ENCODE data around the gene DNAH9.
A peak's percentile ranks its signal among the peaks of the same experiment; 100 is the strongest.
"Not testable (repeated sequence)": the region's sequence is repeated elsewhere in the genome, so short reads cannot be mapped to it uniquely, and the experiment has no call there.

Gene DNAH9

DNA sequence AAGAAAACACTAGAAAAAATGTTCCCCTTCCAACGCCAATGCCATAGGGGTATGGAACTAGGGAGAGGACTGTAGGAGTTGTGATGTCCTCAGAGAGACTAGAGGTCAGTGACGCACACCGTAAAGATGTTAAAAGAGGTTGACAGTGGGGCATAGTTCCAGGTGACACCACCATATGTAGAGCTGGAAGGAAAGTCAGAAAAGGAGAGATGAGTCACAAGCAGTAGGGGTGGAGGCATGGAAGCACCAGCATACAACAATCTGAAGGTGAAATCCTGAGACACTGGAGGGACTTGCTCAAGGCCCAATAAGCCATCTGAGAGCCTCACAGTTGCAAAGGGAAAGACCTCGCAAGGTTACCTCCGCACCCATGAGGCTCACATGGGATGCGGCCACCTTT, 323.0 kb downstream of the DNAH9 start:
- no peak for DNase-seq (ENCODE audit: low spot score)

GRCh38 chr17:11922638-11923037, 324.4 kb downstream of the DNAH9 start:
- no peak for DNase-seq (ENCODE audit: low spot score)

DNA sequence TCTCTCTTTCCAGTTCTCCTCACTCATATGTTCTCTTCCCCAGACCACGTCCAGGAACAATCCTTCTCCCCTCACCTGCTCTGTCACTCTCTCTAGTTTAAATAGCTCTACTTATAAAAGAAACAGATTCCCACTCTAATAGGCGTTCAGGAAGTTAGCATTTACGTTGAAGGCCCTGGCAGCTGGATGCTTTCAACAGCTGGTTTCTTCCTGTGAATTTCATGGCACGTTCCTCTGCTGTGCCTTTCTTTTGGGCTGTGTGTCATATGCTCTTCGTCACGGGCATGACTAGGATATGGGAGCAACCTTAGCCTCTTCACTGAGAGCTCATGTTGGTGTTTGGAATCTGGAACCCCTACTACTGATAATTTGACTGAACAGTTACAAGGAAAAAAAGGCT, 325.8 kb downstream of the DNAH9 start:
- DNase-seq (ENCODE audit: low spot score): no peak

DNA sequence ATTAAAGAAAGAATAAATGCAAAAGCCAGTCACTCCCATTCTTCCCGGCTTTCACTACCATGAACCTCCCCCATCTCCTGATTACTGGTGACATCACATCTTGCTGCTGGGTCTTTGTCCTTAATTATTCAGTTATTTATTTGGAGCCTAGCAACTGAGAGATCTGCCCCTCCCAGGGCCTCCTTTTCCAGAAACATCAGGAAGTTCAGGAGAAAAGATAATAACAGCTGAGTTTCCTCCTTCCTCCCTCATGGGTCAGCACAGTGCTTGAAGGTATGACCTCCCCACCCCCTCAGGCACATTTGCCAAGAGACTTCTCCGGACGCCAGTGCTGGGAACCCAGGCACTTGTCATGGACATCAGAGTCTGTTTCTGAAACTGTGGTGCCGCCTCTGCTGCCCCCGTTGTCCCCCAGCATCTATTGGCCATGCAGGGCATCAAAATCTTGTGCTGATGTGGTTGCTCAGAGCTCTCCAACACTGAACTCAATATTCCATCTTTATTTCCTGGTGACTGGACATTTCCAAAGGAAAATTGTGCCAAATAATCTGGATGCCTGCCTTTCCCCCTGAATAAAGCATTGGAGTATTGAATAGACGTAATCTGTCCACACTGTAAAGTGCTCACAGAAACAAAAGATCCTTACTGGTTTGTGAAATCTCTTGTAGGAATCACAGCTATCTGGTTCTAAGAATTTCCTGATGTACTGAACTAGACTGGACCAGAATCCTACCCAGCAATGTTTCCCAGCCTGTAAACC, 327.2 kb downstream of the DNAH9 start:
- DNase-seq (ENCODE audit: low spot score): no peak

DNA sequence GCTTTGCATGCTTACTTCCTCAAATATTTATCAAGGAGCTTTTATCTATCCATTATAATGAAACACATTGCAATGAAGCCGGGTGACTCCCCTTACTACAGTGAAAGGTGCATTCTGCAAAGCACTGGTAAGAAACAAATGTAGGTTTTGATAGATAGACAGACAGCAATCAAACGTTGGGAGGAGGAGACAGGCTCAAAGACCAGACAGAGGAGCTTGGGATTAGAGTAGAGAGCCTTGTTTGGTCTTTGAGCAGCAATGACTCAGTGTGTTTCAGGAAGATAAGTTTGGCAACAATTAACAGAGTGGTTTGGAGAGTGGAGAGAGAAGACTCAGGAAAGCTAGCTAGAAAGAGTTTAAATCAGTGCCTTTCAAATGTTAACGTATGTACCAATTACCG, 330.2 kb downstream of the DNAH9 start:
- no peak for DNase-seq (ENCODE audit: low spot score)

GRCh38 chr17:11932337-11932898, 334.1 kb downstream of the DNAH9 start:
- DNase-seq (ENCODE audit: low spot score): no peak

DNA sequence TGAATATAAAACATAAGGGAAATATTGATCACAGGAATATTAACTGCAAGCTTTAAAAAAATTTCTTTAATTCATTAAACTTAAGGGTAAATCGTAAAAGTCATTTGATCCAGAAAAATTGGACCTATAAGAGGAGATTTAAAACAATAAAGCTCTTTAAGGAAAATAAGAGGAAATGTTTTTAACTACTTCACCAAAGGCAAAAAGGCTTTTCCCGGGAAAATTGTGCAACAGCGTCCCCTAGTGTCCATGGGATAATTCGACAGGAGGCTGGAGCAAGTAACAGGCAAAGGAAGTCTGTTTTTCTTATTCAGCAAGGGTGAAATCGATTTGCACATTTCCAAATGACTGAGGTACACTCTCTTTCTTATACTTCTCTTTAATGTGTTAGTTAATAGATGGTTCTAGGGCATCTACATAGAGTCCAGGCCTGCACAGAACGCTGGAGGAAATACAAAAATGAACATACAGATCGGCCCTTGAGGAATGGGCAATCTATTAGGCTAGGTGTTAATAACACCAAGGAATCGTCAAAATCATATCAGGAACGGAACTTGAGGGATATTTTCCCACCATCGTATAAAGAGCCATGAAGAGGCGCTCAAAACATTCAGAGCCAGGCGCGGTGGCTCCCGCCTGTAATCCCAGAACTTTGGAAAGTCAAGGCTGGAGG, 337.6 kb downstream of the DNAH9 start:
- peak; percentile 35 for DNase-seq (ENCODE audit: low spot score)

DNA sequence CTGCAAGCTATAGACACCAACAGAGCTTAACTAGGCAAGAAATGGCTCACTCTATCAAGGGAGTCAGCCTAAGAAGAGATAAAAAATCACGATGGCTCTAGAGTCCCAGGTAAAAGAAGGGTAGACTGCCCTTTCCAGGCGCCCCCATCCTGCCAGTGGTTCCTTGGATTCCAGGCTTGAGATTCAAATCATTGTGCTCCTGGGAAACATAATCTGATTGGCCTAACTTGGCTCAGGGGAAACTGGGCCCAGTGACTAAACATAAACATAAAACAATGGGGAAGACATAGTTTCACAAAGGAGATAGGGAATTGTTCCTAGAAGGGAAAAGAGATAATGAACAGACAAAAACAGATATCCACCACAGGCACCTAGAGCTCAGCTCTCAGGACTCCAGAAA, 342.6 kb downstream of the DNAH9 start:
- DNase-seq (ENCODE audit: low spot score): no peak

DNA sequence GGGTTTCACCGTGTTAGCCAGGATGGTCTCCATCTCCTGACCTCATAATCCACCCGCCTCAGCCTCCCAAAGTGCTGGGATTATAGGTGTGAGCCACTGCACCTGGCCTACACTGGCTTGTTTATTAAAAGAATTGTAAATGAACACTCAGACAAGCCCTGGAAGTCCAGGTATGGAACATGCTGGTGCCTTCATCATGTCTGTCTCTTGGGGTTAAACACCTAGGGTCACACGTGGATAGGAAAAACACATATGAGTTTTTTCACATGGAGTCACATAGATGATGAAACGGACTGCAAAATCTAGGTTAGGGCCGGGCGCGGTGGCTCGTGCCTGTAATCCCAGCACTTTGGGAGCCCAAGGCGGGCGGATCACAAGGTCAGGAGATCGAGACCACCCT, 344.8 kb downstream of the DNAH9 start:
- not testable (repeated sequence) for DNase-seq (ENCODE audit: low spot score)

- DNase-seq (ENCODE audit: low spot score): no peak
Observed at GRCh38 chr17:11943759-11944347, 345.6 kb downstream of the DNAH9 start.

- DNase-seq (ENCODE audit: low spot score): no peak
Observed at GRCh38 chr17:11944587-11944986, 346.3 kb downstream of the DNAH9 start.

DNA sequence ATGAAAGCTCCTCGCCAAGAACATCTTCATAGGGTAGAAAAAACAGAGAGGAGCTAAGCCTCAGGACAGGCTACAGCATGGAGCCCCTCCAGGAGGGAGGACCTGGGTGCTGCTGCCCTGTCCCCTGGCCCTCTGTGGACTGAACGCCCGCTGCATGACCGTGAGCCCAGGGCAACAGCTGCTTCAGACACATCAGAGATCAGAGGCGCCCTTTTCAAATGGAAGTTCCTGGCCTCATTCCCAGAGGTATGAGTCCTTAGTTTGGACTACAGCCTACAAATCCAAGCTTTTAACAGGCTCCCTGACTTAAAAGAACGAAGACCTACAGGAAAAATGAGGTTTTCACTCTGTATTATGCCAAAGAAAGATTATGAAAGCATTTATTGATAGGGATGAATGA, 350.5 kb downstream of the DNAH9 start:
- DNase-seq (ENCODE audit: low spot score): no peak

DNA sequence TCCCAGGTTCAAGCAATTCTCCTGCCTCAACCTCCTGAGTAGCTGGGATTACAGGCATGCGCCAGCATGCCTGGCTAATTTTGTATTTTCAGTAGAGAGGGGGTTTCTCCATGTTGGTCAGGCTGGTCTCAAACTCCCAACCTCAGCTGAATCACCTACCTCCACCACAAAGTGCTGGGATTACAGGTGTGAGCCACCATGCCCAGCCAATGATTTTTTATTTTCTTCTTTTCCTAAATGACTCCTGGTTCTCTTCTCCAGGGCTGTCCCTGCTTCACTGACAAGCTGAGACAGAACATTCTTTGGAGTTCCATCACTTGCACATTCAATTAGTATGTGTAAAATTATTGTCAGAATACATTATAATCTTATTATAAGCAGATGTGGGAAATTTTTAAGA, 351.3 kb downstream of the DNAH9 start:
- DNase-seq (ENCODE audit: low spot score): not testable (repeated sequence)

DNA sequence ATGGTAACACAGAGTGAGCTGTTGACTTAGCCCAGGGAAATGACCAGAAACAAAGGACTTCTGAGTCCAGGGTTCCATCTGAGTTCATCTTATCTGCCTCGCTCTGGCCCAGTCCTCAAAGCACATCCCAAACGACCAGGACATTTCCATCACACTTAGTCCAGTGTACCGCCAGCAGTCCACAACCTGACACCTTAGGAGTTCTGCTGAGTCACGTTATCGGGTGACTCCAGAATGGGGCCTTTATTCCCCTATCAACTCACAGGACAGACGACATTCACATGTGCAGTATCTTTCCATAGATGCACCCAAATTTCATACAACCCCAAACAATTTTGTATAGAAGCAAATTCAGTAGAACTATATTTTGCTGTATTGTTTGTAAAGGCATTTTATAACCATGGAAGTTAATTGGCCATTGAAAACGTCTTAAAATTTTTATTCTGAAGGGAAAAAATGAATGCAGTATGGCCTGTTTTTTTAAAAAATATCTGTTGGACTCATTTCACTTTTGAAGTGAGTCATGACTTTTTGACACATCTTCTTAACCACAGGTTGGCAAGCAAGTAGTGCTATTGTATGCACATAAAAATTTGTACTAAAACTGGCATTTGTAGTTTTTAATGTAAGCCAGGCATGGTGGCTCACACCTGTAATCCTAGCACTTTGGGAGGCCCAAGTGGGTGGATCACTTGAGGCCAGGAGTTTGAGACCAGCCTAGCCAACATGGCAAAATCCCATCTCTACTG, 352.7 kb downstream of the DNAH9 start:
- DNase-seq (ENCODE audit: low spot score): no peak

- DNase-seq (ENCODE audit: low spot score): no peak
Observed at GRCh38 chr17:11952610-11953009, 354.3 kb downstream of the DNAH9 start.

- DNase-seq (ENCODE audit: low spot score): no peak
Observed at GRCh38 chr17:11953924-11954323, 355.7 kb downstream of the DNAH9 start.

GRCh38 chr17:11954936-11955335, 356.7 kb downstream of the DNAH9 start:
- DNase-seq (ENCODE audit: low spot score): no peak

GRCh38 chr17:11969565-11969964, 371.3 kb downstream of the DNAH9 start:
- no peak for DNase-seq (ENCODE audit: low spot score)

DNA sequence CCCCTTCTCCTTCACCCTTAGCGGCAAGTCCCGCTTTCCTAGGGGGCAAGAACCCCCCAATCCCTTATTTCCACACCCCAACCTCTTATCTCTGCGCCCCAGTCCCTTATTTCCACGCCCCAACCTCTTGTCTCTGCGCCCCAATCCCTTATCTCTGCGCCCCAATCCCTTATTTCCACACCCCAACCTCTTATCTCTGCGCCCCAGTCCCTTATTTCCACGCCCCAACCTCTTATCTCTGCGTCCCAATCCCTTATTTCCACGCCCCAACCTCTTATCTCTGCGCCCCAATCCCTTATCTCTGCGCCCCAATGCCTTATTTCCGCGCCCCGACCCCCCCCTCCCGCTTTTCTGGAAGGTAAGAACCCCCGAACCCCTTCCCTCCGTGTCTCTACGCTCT, 374.5 kb downstream of the DNAH9 start:
- DNase-seq (ENCODE audit: low spot score): not testable (repeated sequence)

- DNase-seq (ENCODE audit: low spot score): no peak
Observed at GRCh38 chr17:11979795-11980194, 381.5 kb downstream of the DNAH9 start.

GRCh38 chr17:11980813-11981212, 382.5 kb downstream of the DNAH9 start:
- DNase-seq (ENCODE audit: low spot score): no peak

GRCh38 chr17:11981862-11982261, 383.6 kb downstream of the DNAH9 start:
- DNase-seq (ENCODE audit: low spot score): no peak
